ENCODE measurements around the gene TAS2R41. TPM values are rescaled to one million over a fixed set of nuclear protein-coding genes. Genes with fewer than 3 reads are reported as not detected.
"Not testable (repeated sequence)": the region's sequence is repeated elsewhere in the genome, so short reads cannot be mapped to it uniquely, and the experiment has no call there.

The TAS2R41 gene
- total RNA-seq, 1 experiment from 2014 or later = not detected

DNA sequence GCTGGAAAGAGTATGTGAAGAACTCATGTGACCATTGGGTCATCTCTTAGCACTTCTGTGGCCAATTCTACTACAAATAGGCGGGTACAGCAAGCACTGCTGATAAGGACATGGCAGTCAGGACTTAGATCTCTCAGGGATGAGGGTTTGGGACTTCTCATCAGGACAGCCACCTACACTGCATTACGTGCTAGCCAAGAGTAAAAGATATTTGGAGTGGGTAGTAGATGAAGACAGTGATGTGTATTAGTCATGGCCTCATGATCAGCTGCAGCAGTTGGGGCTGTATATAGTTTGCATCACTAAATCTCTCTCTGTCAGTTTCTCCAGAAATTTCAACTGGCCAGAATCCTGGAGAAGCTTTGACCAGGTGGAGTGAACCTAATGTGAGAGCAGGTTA, 25.2 kb upstream of the TAS2R41 start:
- Histone ChIP-seq H3K9me3 (no peaks in the 10 kb centered on the region), H3K4me3 (no peak overlapping the region), H3K36me3 (no peaks in the 10 kb centered on the region), H3K27me3 (no peaks in the 10 kb centered on the region)
- DNase-seq = no peak

DNA sequence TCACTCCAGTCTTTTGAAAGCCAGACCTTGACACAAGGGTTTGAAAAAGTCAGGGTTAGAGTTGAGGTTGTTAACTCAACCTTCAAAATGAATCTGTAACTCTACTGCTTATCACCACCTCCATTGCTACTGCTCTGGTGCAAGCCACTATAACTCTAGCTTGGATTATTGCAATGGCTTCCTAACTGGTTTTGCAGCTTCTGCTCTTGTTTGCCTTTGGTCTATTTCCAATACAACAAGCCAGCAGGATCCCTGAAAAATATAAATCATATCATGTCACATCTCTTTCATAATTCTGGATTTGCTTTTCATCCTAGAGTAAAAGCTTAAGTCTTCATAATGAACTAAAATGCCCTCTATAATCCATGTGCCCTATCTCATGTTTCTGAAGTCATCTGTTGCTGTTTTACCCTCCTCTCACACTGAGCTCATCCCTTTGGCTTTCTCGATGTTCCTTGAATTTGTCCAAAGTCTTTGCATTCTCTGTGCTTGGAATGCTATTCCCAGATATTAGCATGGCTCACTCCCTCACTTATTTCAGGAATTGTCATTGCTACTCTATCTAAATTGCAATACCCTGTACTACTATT, 23.5 kb upstream of the TAS2R41 start:
- H3K9me3 ChIP-seq = no peaks in the 10 kb centered on the region
- H3K36me3 ChIP-seq = no peaks in the 10 kb centered on the region
- no peaks in the 10 kb centered on the region for H3K27me3 ChIP-seq
- DNase-seq = no peak
- H3K4me3 ChIP-seq = no peak overlapping the region

DNA sequence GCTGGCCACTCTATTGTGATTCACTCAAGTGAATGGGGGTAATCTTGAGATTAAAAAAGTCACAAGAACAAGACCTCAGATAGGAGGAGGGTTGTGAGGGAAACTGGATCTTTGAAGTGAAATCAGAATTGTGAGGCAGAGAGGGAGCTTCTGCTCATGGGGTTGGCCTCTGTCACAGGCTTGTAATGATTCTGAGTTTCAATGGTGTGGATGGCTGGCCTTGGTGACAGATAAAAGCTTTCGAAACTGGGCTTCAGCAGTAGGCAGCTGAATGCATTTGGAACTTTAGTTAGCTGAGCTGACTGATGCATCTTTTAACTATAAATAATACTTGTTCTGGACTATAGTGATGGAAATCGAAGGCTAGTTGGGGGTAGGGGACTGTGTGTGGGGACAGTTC, 22.2 kb upstream of the TAS2R41 start:
- Histone ChIP-seq H3K36me3 (no peaks in the 10 kb centered on the region), H3K27me3 (no peaks in the 10 kb centered on the region), H3K9me3 (no peaks in the 10 kb centered on the region), H3K4me3 (no peak overlapping the region)
- DNase-seq = no peak

DNA sequence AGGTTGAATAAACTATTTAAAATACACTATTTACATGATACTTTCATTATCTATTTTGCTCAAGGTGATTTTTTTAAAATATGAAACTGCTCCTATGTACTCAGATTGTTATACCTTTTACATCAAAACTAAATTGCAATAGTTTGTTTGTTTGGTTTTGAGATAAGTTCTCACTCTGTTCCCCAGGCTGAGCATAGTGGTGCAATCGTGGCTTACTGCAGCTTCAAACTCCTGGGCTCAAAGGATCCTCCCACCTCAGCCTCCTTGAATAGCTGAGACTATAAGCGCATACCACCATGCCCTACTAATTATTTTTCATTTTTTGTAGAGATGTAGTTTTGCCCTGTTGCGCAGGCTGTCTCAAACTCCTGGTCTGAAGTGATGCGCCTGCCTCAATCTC, 21.7 kb upstream of the TAS2R41 start:
- H3K36me3 ChIP-seq = no peaks in the 10 kb centered on the region
- H3K4me3 ChIP-seq = no peak overlapping the region
- DNase-seq = no peak
- H3K27me3 ChIP-seq = no peaks in the 10 kb centered on the region
- H3K9me3 ChIP-seq = no peaks in the 10 kb centered on the region

DNA sequence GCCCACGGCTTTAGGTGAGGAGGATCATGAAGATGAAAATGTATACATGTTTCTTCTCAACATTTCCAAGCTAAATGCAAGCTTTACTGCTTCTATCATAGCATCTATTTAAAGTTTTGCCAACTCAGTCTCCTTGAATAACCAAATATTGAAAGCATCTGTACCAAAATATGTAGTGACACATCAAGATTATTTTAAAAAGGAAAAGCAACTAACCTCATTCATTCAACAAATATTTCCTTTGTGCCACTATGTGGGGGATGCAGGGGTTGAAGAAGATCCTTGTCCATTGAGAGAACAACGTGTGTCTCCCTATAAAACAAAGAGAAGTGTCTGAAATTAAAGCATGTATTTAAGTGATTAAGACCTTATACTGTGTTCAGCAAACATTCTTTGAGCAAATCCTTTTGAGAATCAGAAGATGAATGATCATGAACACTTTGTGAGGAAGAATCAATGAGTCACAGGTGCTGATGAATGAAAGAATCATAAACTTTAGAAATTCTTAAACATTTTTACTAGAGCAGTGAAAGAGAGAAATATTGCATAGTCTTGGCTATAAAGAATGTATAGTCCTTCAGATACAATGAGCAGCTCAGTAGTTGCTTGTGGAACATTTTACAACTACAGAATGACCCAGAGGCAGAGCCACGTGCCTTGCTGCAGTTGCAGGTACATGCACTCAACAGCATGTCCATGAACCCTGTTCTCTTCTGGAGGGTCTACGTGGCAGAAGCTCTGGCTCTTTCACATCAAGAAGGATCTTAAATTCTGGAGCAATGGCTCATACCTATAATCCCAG, 20.5 kb upstream of the TAS2R41 start:
- Histone ChIP-seq H3K36me3 (no peaks in the 10 kb centered on the region), H3K9me3 (no peaks in the 10 kb centered on the region), H3K4me3 (no peak overlapping the region), H3K27me3 (no peaks in the 10 kb centered on the region)
- no peak for DNase-seq

DNA sequence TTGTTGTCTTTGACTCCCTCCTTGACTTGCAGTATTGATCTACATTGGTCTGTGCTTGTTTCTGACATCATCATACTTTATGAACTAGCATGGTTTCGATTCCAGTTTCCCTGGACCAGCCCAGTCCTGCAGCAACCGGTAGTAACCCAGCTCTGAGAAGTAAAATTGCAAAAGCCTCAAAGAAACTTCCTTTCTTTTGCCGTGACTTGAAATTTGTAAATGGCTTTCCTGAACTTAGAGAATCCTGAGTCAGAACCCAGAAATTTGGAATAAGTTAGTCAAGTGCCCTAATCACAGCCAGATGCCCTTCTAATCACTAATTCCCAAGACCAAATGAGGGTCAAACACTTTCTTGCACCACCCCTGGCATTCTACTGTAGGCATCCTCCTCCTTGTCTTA, 19.4 kb upstream of the TAS2R41 start:
- Histone ChIP-seq H3K36me3 (no peaks in the 10 kb centered on the region), H3K27me3 (no peaks in the 10 kb centered on the region), H3K9me3 (no peaks in the 10 kb centered on the region), H3K4me3 (no peak overlapping the region)
- no peak for DNase-seq

DNA sequence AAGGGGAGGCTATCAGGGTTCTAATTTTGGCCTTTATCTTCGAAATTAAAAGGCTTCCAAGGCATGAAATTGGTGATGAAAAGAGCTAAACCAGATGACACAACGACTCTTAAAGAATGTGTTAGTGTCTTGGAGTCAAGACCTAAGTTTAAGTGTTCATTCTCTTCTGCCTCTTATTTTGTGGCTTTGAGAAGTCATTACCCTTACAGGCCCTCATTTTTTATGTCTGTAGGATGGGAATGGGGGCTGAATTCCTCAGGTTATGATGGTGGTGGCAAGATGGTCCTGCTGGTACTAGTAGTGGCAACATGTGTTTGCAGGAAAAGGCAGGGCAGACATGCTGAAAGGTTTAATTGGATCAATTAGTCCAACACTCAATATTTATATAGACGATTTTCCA, 19.0 kb upstream of the TAS2R41 start:
- no peaks in the 10 kb centered on the region for H3K9me3 ChIP-seq
- H3K4me3 ChIP-seq = no peak overlapping the region

DNA sequence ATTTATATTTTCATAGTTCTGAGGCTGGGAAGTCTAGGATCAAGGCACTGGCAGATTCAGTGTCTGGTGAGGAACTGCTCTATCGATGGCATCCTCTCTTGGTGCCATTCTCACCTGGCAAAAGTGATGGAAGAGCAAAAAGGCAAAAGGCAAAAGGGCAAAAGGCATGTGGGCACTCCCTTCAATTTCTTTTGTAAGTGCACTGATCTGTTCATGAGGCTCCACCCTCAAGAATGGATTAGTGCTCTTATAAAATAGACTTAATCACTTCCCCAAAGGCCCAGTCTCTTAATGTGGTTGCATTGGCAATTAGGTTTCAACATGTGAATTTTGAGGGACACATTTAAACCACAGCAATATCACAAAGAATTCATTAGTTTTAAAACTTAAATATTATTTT, 18.3 kb upstream of the TAS2R41 start:
- no peak for DNase-seq
- Histone ChIP-seq H3K9me3 (no peaks in the 10 kb centered on the region), H3K4me3 (no peak overlapping the region), H3K27me3 (no peaks in the 10 kb centered on the region), H3K36me3 (no peaks in the 10 kb centered on the region)

More for the DNA sequence above, 19.0 kb upstream of the TAS2R41 start:
- no peak for DNase-seq
- no peaks in the 10 kb centered on the region for H3K36me3 ChIP-seq
- no peaks in the 10 kb centered on the region for H3K27me3 ChIP-seq

DNA sequence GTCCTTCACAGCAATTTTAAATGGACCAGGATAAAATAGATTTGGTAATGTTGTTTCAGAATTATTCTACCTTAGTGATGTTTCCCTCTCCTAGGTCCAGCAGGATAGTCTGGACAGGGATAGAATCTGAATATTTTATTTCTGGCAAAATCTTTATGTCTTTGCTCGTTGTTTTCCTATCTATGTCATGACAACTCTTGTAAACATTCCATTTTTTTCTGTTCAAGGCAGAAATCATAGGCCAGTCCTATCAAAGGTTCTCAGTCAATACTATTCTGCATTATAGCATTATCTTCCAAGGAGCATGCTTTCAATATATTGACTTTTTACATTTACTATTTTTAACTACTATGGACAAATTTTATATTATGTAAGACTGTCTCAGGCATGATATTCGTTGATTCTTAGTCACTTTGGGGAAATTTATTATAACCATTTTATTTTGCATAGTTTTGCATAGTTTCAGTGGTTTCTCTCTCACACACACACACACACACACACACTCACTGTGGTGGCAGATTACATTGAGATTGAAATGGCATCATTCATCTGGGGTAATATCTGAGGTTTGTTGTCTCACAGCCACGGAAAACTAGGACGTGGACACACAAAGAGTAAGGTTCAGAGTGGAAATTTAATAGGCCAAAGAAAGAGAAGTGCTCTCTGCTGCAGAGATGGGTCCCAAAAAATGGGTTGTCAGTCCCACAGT, 17.2 kb upstream of the TAS2R41 start:
- no peaks in the 10 kb centered on the region for H3K36me3 ChIP-seq
- no peak overlapping the region for H3K4me3 ChIP-seq
- no peaks in the 10 kb centered on the region for H3K27me3 ChIP-seq

DNA sequence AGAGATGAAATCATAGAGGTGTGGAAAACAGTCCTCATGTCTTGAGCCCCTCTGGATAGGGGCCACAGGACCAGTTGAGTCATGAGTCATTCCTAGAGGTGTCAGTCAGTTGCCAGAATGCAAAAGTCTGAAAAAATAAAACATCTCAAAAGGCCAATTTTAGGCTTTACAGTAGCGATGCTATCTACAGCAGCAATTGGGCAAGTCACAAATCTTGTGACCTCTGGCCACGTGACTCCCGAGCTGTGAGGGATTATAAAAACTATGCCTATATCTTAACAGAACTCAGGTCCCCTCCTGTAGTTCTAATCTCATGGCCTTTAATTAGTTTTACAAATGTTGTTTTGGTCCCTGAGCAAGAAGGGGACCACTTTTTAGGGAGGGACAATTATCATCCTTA, 15.6 kb upstream of the TAS2R41 start:
- Histone ChIP-seq H3K27me3 (no peaks in the 10 kb centered on the region), H3K9me3 (no peaks in the 10 kb centered on the region), H3K36me3 (no peaks in the 10 kb centered on the region), H3K4me3 (no peak overlapping the region)
- no peak for DNase-seq

More for the DNA sequence above, 17.2 kb upstream of the TAS2R41 start:
- DNase-seq = no peak
- no peaks in the 10 kb centered on the region for H3K9me3 ChIP-seq

DNA sequence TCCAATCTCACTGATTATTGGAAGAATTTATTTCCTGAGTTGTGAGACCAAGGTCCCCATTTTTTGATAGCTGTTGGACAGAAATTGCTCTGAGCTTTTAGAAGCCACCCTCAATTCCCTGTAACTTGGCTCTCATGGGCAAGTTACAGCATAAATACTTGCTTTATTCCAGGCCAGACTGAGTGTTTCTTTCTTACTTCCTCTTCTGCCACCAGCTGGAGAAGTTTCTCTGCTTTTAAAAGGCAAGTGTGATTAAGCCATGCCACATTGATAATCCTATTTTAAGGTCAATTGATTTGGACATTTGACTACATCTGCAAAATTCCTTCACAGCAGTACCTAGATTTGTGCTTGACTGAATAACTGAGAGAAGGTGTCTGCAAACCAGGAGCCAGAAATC, 14.1 kb upstream of the TAS2R41 start:
- H3K27me3 ChIP-seq = no peaks in the 10 kb centered on the region
- no peaks in the 10 kb centered on the region for H3K9me3 ChIP-seq
- H3K36me3 ChIP-seq = no peaks in the 10 kb centered on the region
- no peak overlapping the region for H3K4me3 ChIP-seq
- no peak for DNase-seq

DNA sequence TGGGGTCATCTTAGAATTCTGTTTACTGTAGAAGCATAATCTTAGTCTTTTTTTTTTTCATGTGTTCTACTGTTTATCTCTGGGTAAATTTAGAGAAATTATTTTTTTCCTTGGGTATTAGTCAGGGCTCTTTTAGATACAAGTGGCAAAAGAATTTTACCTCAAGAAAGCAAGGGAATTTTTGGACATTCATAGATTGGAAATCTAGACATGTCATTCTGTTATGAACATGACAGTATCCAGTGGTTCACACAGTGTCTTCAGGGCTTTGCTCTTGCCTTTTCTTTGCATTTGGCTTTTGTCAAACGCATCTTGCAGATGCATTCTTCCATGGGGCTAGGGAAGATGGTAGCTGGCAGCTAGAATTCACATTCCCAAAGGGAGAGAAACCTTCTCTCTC, 13.7 kb upstream of the TAS2R41 start:
- no peaks in the 10 kb centered on the region for H3K9me3 ChIP-seq
- no peaks in the 10 kb centered on the region for H3K36me3 ChIP-seq
- DNase-seq = no peak
- H3K4me3 ChIP-seq = no peak overlapping the region
- H3K27me3 ChIP-seq = no peaks in the 10 kb centered on the region

DNA sequence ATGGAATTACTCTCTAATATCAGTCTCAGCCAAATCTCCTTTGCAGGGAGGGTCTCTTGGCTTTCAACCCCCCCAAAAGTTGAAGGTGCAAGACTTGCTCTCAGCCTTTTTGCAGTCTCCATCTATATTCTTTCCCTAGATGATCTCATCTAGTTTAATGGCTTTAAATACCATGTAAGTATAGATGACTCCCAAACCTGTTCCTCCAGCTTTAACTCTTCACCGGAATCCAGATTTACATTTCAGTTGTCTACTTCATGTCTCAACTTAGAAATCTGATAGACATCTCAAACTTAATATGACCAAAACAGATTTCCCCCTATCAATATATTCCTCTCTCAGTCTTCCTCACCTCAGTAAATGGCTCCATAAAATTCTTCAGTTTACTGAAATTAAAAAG, 9.9 kb upstream of the TAS2R41 start:
- H3K4me3 ChIP-seq = no peak overlapping the region
- no peaks in the 10 kb centered on the region for H3K36me3 ChIP-seq
- DNase-seq = no peak
- no peaks in the 10 kb centered on the region; the same call in 1 of the 2 replicates for H3K9me3 ChIP-seq
- H3K27me3 ChIP-seq = no peaks in the 10 kb centered on the region

DNA sequence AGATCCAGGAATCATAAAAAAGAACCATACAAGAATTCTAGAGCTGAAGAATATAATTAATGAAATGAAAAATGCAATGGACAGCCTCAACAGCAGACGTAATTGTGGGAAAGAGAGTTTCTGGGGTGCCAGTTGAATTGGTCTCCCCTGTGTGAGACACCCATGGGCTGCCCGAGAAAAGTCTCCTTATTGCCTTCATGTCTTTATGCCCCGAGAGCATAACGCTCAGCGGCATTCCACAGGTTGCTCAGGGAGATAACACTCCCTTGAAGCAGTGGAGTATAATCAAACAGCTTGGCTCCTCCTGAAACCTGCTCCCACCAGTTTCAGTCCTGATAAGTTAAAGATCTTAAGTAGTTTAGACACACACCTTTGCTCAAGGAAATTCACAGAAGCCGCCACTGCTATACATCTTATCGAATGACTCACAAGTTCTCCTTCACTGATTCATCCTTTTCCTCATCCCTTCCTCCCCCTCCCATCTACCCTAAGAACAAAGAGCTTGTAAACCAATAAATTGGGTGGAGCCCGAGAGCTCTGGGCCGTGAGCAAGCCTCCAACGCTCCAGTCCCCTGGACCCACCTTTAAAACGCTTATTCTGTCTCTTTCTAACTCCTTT, 5.5 kb upstream of the TAS2R41 start:
- H3K36me3 ChIP-seq, DNase-seq, H3K27me3 ChIP-seq, H3K4me3 ChIP-seq, H3K9me3 ChIP-seq: not testable (repeated sequence)

DNA sequence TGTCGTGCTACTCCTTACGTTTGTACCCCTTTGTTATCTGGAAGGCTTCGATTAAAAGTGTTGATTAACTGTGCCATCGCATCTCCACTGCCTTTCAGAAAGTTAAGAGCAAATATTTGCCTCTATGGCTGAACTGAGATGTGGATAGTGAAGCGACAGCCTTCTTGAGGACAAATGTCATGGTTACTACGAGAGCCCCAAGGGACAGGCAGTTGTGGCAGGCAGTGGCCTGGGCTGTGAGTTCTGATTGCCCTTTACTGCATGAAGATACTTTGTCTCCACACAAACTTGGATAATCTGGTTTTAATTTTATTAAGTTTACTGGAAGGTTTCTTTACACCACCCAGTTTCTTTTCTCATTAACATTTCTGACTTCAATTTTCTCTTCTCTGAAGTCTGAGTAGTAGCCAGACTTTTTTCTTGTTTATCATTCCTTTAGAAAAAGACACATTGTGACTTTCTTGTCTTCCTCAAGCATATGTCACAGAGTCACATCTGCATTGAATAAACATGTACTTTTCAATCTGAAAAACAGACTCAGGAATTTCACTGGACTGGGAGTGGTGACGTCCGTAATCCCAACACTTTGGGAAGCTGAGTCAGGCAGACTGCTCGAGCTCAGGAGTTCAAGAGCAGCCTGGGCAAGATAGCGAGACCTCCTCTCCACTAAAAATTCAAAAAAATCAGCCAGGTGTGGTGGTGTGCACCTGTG, 1.5 kb downstream of the TAS2R41 start:
- Histone ChIP-seq H3K4me3 (no peak overlapping the region), H3K36me3 (no peaks in the 10 kb centered on the region), H3K27me3 (no peaks in the 10 kb centered on the region), H3K9me3 (peaks cover 4% of the 10 kb centered on the region; the same call in 1 of the 2 replicates)
- DNase-seq = no peak

DNA sequence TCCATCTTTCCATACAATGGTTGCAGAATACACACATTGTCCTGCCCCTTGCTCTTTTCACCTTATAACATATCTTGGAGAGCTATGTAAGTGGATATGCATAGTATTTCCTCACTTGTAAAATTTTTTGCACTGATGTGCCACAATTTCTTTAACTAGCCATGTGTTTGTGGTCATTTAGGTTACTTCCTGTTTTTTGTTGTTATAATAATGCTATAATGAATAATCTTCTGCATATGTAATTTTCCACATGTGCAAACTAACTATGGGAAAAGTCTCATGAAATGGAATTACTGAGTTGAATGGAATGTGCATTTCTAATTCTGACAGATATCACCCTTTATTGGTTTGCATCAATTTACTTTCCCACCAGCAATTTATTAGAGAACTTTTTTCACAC, 2.8 kb downstream of the TAS2R41 start:
- Histone ChIP-seq H3K4me3 (no peak overlapping the region), H3K9me3 (no peaks in the 10 kb centered on the region), H3K27me3 (no peaks in the 10 kb centered on the region), H3K36me3 (no peaks in the 10 kb centered on the region)
- no peak for DNase-seq

DNA sequence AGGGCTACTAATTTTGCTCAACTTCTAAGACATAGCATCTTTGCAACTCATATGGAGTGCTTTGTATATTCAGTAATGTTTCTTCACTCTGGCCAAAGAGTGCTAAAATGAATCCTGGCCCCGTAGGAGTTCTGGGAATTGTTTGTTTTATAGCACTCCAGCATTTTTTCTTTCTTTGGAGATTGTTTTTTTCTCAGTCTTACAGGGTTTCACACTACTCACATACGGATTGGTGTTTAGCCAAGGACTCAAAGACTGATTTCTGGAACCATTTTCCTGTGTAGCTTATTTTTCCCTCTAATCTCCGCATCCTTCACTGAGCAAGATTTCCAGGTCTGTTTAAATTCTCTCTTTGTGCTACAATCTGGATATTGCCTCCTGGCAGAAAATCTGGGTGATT, 6.4 kb downstream of the TAS2R41 start:
- H3K27me3 ChIP-seq = no peaks in the 10 kb centered on the region
- no peak overlapping the region for H3K4me3 ChIP-seq
- no peak for DNase-seq
- H3K36me3 ChIP-seq = no peaks in the 10 kb centered on the region
- H3K9me3 ChIP-seq = no peaks in the 10 kb centered on the region
